HUDEP-2 (cell line): ENCODE measurements around the gene LY6G5B.

Source experiments
- DNase-seq, 76 experiments: peaks; one replicate each; lab custom pipeline; 2025; ENCODE audit not compliant: unreplicated experiment in 76 of 76; lab: John Stamatoyannopoulos, UW

LY6G5B gene

GRCh38 chr6:31640612-31641011, 29.2 kb upstream of the LY6G5B start:
- no peak for DNase-seq

DNA sequence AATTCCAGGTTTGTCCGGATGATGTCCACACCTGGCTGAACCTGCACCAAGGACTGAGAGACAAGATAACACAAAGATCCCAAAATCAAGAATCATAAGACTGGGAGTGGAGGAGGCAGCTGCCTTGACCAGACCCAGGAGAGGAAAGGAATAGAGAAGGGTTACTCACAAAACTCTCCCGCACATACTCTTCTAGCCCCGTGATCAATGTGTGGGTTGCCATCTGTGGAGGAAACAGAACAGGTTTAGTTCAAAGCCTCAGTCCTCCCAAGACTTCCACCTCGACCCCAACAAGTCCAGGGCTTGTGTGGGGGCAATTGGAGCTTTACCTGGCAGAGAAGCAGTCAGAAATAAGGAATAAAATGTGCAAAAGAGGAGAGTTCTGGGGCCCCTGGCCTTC, 28.4 kb upstream of the LY6G5B start:
- no peak for DNase-seq

GRCh38 chr6:31642798-31643570, 26.8 kb upstream of the LY6G5B start:
- no peak for DNase-seq

- peak in 1 of 76 experiments; percentile 12 for DNase-seq
These were observed 25.8 kb upstream of the LY6G5B start for GRCh38 chr6:31643818-31644454.

DNA sequence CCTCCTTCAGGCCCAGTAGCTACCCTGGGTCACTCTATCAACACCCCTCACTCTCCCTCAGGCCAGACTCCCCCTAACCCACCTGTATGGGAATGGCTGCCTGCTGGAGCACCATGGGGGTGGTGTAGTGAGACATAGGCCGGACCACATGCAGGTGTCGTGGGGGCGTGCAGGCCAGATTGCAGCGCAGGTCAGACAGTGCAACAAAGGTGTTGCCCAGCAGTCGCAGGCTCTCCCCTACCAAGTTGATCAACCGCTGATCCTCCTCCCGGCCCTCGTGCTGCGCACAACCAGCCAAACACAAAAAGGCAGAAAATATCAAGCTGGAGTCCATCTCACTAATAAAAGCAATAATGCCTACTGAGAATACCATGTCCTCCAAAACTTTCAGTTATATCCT, 24.5 kb upstream of the LY6G5B start:
- no peak for DNase-seq

DNA sequence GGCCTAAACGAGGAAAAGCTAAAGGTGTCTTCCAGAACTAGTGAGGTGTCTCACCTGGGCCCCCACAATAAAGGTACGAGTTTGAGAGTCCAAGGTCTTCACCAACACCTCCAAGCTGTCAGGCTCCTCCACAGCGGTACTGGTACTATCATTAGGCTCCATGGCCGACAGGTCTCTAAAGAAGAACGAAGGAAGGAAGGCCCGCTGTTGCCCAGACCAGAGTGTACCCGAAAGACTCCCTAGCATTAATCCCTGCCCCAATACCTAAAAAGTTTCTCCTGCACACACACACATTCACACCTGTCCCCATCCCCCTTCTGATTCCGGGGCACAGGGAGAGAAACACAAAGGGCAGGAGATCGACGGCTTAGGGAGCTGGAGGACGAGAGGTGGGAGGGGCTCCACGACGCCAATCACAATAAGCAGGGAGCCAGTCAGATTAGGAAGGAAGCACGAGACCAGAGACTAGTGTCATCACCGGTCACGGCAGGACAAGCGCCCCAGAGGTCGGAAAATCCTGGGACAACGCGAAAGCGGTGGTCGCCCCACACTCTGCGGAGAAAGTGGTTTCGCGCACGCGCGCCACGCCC, 18.1 kb upstream of the LY6G5B start:
- peak in 66 of 76 experiments; percentile 35 to 90 (median 72) for DNase-seq

- DNase-seq = peak in 54 of 76 experiments; percentile 84 to 99 (median 95)
These were observed 16.7 kb upstream of the LY6G5B start for GRCh38 chr6:31652925-31653724.

DNA sequence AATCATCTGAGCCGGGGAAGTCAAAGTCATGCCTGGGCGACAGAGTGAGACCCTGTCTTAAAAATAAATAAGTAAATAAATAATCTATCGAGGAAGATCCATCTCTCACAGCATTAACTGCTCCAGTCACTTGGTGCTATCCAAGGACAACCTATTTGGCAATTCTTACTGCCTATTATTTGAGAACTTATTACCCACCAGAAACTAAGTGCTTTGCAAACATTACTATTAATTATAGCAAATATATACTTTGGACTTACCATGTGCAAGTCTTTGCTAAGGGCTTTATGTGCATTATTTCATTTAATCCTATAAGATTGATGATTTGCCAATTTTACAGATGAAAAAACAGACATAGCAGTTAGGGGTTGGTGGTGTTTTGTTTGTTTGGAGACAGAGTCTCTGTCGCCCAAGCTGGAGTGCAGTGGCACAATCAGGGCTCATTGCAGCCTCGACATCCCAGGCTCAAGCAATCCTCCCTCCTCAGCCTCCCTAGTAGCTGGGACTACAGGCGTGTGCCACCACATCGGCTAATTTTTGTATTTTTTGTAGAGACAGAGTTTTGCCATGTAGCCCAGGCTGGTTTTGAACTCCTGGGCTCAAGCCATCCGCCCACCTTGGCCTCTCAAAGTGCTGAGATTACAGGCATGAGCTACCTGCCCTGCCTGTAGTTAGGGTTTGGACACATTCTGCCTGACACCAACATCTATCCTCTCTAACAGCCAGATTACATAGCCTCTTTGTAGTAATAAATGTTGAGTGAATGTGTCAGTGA, 15.0 kb upstream of the LY6G5B start:
- DNase-seq = no peak

- no peak for DNase-seq
These were observed 14.2 kb upstream of the LY6G5B start, which contains the start of gene APOM for GRCh38 chr6:31655349-31656237. APOM (plus strand) TSS chr6:31655894; CDS start chr6:31655967, 73 bp downstream.

GRCh38 chr6:31657406-31658157, 12.2 kb upstream of the LY6G5B start:
- no peak for DNase-seq

- no peak for DNase-seq
These were observed 11.6 kb upstream of the LY6G5B start for GRCh38 chr6:31658158-31658688.

GRCh38 chr6:31658983-31659648, 10.7 kb upstream of the LY6G5B start:
- DNase-seq = no peak

DNA sequence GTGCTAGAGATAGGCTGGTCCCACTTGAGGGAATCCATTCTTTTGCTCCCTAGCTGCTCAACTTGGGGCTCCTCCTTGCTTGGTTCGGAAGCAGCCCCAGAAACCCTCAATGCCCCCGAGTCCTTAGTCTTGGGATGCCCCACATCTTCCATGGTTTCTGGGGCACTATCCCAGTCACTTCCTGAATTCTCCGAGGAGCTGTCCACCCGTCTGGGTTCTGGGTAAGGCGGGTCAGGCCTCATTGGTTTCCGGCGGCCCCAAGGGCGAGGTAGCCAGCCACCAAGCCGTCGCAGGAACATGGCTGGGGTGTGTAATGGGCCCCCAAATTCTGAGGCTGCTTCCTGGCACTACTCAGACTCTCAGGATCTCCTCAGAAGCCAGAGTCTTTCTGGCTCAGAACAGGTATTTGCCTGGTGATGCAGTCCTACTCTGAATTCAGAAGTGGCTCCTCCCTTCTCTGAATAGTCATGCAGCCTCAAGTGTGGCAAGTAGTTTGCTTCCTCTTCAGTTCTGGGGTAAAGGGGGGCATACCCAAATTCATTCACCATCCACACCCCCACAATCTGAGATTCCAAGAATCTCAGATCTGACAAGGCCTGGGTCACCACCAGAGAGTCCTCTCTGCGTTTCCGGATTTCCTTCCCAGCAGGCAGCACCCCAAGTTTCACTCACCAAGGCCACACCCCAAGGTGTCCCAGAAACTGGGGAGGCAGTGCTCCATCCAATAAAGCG, 10.0 kb upstream of the LY6G5B start:
- DNase-seq = peak in 10 of 76 experiments; percentile 17 to 51 (median 33)

- peak in 73 of 76 experiments; percentile 22 to 90 (median 78) for DNase-seq
These were observed 9.2 kb upstream of the LY6G5B start, which contains the start of gene C6orf47 for GRCh38 chr6:31660381-31661261. C6orf47 (minus strand) TSS chr6:31660778; CDS start chr6:31659947, 831 bp downstream.

DNA sequence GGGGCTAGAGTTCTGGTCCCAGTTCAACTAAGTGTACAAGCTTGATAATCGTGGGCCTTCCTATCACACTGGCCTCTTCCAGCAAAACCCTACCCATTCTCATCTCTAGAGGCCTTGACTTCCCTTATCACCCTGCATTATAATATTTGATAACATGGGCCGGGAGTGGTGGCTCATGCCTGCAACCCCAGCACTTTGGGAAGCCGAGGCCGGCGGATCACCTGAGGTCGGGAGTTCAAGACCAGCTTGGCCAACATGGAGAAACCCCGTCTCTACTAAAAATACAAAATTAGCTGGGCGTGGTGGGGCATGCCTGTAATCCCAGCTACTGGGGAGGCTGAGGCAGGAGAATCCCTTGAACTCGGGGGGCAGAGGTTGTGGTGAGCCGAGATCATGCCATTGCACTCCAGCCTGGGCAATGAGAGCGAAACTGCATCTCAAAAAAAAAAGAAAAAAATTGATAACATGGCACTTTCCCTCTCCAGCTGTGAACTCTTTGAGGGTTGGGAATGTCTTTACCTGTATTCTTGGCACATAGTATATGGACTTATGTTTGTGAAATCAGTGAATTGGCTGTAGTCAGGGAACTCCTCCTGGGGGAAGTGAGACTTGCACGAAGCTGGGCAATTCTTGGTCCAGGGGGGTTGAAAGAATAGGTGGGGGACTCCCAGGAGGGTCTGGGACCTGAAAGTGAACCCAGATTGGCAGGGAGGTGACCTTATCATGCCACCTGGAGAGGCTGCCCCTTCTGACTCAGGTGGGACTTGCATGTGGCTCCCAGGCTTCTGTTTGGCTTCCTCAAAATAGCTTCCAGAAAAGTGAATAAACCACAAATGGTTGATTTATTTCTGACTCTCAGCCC, 8.3 kb upstream of the LY6G5B start:
- DNase-seq = peak in 13 of 76 experiments; percentile 14 to 52 (median 25)
